Measurements from ENCODE around the gene RRP1. TPM values are rescaled to one million over a fixed set of nuclear protein-coding genes. Genes with fewer than 3 reads are reported as not detected.

Gene RRP1
- polyA plus RNA-seq, 3 donors, result 2.7 to 5.7 (median 4.6) TPM

GRCh38 chr21:43809346-43809799 is 20.0 kb downstream of the RRP1 start:
- peaks cover 59% of the 10 kb centered on the region for H3K79me2 ChIP-seq (ENCODE audit: insufficient read depth, low read length)
- intact Hi-C loops (cut with micrococcal nuclease), result no loop called here
- peaks cover 81 to 93% of the 10 kb centered on the region in 2 donors for H3K4me1 ChIP-seq (ENCODE audit: control insufficient read depth in 1 of 2, insufficient read depth in 2 of 2, low read length in 2 of 2)
- Mint-ChIP-seq H3K4me3 (peak overlapping the region in 1 of 2 donors; percentile 16), H3K27me3 (ENCODE audit: low read depth in 3 of 3) (peaks cover 0 to 1% (median 0%) of the 10 kb centered on the region in 3 donors), H3K36me3 (peaks cover 33 to 50% of the 10 kb centered on the region in 2 donors), H3K27ac (peak overlapping the region in 1 of 7 donors; percentile 18), H3K9me3 (peaks cover 0 to 2% (median 0%) of the 10 kb centered on the region in 7 donors), H3K4me1 (peaks cover 79% of the 10 kb centered on the region)
- no peak overlapping the region for H3K4me2 ChIP-seq (replicated peaks; ENCODE audit: extremely low read depth, low read length, poor library complexity, severe bottlenecking)
- H4K20me1 ChIP-seq (ENCODE audit: insufficient read depth, low read length), result peaks cover 52% of the 10 kb centered on the region
- no peaks in the 10 kb centered on the region for H3K9me3 ChIP-seq (replicated peaks in 1 of 2; ENCODE audit: control insufficient read depth in 1 of 2, insufficient read depth in 1 of 2, low read length in 2 of 2)
- WGBS (ENCODE audit: insufficient coverage), result 95% methylated on average over 8 of the region's 16 CpGs
- H3K4me3 ChIP-seq (replicated peaks in 1 of 3; ENCODE audit: low read depth in 2 of 3, low read length in 3 of 3), result no peak overlapping the region
- peaks cover 35 to 46% of the 10 kb centered on the region in 2 donors for H3K36me3 ChIP-seq (replicated peaks in 1 of 2; ENCODE audit: control insufficient read depth in 1 of 2, insufficient read depth in 2 of 2, low read length in 2 of 2)
- no peak for TF ChIP-seq CTCF (IDR thresholded peaks at IDR 0.05)
- no peak overlapping the region for H3K9ac ChIP-seq (ENCODE audit: insufficient read depth, low read length, poor library complexity, severe bottlenecking)
- H3K27ac ChIP-seq (ENCODE audit: low read depth in 1 of 2, low read length in 2 of 2), result peak overlapping the region in 1 of 2 donors; percentile 28
- no peak for DNase-seq
- no peaks in the 10 kb centered on the region for H3K27me3 ChIP-seq (ENCODE audit: control insufficient read depth in 2 of 2, insufficient read depth in 2 of 2, low read length in 2 of 2)
- no peak overlapping the region for H2AFZ ChIP-seq (ENCODE audit: insufficient read depth, low read depth, low read length, poor library complexity, severe bottlenecking)

GRCh38 chr21:43809853-43810504 is 20.6 kb downstream of the RRP1 start:
- no peak for TF ChIP-seq CTCF (IDR thresholded peaks at IDR 0.05)
- Mint-ChIP-seq H3K4me1 (peaks cover 79% of the 10 kb centered on the region), H3K27ac (peak overlapping the region in 4 of 7 donors; percentile 33 to 93 (median 50)), H3K27me3 (ENCODE audit: low read depth in 3 of 3) (peaks cover 0 to 1% (median 0%) of the 10 kb centered on the region in 3 donors), H3K9me3 (peaks cover 0 to 2% (median 0%) of the 10 kb centered on the region in 7 donors), H3K36me3 (peaks cover 33 to 50% of the 10 kb centered on the region in 2 donors), H3K4me3 (peak overlapping the region; percentile 96 to 97)
- Histone ChIP-seq H3K27ac (ENCODE audit: low read depth in 1 of 2, low read length in 2 of 2) (peak overlapping the region in 1 of 2 donors; percentile 78), H3K79me2 (ENCODE audit: insufficient read depth, low read length) (peaks cover 55% of the 10 kb centered on the region), H3K27me3 (ENCODE audit: control insufficient read depth in 2 of 2, insufficient read depth in 2 of 2, low read length in 2 of 2) (no peaks in the 10 kb centered on the region), H4K20me1 (ENCODE audit: insufficient read depth, low read length) (peaks cover 52% of the 10 kb centered on the region), H3K4me2 (replicated peaks; ENCODE audit: extremely low read depth, low read length, poor library complexity, severe bottlenecking) (peak overlapping the region; percentile 99), H3K9ac (ENCODE audit: insufficient read depth, low read length, poor library complexity, severe bottlenecking) (peak overlapping the region; percentile 70), H2AFZ (ENCODE audit: insufficient read depth, low read depth, low read length, poor library complexity, severe bottlenecking) (no peak overlapping the region), H3K4me1 (ENCODE audit: control insufficient read depth in 1 of 2, insufficient read depth in 2 of 2, low read length in 2 of 2) (peaks cover 74 to 93% of the 10 kb centered on the region in 2 donors), H3K36me3 (replicated peaks in 1 of 2; ENCODE audit: control insufficient read depth in 1 of 2, insufficient read depth in 2 of 2, low read length in 2 of 2) (peaks cover 35 to 46% of the 10 kb centered on the region in 2 donors), H3K4me3 (replicated peaks in 1 of 3; ENCODE audit: low read depth in 2 of 3, low read length in 3 of 3) (peak overlapping the region in 2 of 3 experiments; percentile 77 to 89), H3K9me3 (replicated peaks in 1 of 2; ENCODE audit: control insufficient read depth in 1 of 2, insufficient read depth in 1 of 2, low read length in 2 of 2) (no peaks in the 10 kb centered on the region)
- 84% methylated on average over 17 of the region's 26 CpGs for WGBS (ENCODE audit: insufficient coverage)
- DNase-seq, result no peak
- intact Hi-C loops (cut with micrococcal nuclease), result loop anchor here (2.0 to 10.0 kb wide), 4 partner anchors 52 to 127 kb away; no protein-coding TSS in a partner anchor

Data from CD14-positive monocyte (primary cell).